ENCODE data around the gene RRM2.

The RRM2 gene

DNA sequence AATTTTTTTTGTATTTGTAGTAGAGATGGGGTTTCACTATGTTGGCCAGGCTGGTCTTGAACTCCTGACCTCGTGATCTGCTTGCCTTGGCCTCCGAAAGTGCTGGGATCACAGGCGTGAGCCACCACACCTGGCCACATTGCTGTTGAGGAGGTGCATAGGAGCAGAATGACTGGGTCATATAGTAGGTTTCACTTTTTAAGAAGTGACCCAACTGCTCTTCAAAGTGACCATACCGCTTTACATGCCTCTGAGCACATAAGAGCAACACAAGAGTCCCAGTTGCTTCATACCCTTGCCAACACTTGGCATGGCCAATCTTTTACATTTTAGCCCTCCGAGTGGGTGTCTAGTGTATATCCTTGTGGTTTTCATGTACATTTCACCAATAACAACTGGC lies 28.9 kb downstream of the RRM2 start:
- DNase-seq (ENCODE audit: low read depth in 2 of 2) = no peak

DNA sequence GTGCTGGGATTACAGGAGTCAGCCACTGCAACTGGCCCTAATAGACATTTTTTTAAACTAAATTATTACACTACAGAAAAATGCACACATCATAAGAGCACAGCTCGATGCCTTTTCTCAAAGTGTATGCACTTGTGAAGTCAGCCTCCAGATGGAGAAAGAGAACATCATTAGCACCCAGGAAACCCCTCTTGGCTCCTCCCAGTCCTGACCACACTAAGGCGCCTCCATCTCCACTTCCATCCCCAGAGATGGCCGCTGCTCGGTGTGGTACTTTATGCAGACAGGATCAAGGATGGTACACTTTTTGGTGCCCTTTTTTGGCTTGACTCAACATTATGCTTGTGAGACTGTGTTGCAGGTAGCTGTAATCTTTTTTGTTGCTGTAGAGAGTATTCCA lies 34.8 kb downstream of the RRM2 start:
- no peak for DNase-seq (ENCODE audit: low read depth in 2 of 2)

DNA sequence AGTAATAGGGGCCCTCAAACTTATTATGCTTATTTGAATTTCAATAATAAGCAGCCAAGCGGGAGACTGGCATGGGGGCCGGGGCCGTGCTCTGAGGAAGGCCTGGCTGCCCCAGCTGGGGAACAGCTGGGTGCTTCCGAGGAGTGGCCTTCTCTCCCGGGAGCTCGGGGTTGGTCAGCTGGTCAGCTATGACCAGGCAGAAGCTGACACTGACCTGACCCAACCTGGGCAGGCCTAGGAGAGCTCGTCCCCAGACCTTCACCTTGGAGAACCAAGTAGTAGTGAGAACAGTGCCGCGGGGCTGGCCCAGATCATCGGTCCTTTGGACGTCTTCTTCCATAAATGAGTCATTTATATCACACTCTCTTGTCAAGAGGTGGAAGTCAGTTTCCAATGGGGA lies 36.1 kb downstream of the RRM2 start:
- no peak for DNase-seq (ENCODE audit: low read depth in 2 of 2)

DNA sequence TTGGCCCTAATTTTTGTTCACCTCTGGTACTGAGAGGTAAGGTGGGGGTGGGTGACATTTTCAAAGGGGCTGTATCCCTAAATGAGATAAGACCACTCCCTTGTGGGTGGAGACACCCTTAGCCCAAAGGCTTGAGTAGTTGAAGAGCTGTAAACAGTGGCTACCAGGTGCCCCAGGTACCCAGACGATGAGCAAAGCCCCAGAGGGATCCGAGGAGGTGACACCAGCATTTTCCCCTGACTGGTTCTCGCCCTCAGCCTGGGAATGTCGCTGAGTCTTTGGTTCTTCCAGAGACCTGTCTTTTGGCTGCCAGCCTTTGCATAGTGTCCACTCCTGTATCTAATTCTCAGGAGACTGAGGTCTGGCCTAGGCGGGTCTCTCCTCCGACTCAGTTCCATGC lies 36.5 kb downstream of the RRM2 start:
- DNase-seq (ENCODE audit: low read depth in 2 of 2) = no peak

DNA sequence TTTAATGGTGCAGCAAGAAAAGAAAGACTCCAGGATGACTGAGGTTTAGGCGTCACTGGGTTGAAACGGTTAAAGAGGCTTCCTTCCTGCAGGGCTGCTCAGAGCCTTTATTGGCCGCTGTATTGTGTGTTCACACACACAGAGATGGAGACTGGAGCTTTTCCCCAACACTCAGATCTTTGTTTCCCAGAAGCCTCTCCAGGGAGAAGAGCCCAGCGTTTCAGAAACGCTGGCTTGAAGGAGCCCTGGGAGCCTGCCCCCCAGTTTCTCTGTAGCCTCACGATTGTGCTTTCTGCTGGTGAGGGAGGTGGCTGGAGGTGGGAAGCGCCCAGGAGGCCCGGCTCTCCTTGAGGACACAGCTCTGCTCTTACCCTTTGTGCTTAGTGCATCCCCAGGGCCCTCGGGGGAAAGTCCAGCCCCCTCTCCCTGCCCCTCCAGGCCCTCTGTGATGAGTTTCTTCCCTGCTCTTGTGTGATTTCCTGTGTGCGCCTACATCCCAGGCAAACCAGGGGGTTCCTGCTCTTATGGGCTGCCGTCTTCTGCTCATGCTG lies 37.1 kb downstream of the RRM2 start:
- DNase-seq (ENCODE audit: low read depth in 2 of 2) = no peak

DNA sequence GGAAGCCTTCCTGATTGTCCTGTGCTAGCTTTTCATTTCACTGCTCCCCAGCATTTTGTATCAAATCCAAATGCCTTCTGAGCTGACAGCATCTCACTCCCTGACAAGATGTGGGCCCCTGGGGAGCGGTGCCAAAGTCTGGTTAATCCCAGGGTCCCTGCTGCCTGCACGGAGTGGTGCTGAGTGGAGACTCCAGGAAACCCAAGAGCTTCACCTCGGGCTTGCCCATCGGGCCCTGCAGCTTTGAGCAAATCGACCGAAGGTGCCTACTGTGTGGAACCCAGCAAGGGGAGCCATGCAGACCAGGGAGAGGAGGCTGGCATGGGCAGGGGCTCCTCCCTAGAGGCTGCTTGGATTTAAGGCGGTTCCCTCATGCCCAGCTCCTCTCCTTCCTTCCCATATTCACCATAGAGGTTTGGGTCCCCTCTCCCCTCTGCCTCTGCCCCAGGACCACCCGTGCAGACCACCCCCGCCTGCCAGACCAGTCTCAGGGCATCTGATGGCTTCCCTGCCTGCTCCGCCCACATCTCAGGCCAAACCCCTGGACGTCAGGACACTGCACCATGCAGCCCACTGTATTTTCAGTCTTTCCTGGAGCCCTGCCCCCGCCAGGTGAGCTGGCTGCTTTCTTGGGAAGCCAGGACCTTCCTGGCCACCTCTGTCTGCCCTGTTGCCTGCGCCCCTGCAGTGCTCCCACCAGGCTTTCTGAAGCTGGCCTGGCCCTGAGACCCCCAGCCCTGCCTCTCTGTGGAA lies 37.8 kb downstream of the RRM2 start:
- no peak for DNase-seq (ENCODE audit: low read depth in 2 of 2)

DNA sequence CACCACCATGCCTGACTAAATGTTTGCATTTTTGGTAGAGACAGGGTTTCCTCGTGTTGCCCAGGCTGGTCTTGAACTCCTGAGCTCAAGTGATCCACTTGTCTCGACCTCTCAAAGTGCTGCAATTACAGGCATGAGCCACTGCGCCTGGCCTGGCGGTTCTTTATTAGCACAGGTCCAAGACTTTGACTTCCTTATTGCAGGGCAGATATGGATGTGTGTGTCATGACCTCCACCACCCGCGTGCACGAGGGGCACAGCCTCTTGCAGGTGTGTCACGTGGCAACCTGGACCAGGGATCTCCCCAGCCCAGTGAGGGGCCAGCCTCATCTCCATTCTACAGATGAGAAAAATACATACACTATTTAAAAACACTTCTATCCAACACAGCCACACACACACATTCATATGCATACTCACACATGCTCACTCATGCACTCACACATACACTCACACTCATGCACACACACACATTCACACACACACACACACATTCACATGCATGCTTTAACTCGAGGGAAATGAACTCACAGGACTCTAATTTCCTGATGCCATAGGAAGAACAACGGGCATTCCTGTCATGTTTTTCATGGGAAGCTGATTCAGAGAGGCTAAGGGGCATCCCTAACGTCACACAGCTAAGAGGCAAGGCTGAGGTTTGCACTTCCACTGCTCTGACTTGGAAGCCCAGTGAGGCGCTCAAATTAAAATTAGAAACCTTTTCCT lies 38.8 kb downstream of the RRM2 start:
- no peak for DNase-seq (ENCODE audit: low read depth in 2 of 2)

DNA sequence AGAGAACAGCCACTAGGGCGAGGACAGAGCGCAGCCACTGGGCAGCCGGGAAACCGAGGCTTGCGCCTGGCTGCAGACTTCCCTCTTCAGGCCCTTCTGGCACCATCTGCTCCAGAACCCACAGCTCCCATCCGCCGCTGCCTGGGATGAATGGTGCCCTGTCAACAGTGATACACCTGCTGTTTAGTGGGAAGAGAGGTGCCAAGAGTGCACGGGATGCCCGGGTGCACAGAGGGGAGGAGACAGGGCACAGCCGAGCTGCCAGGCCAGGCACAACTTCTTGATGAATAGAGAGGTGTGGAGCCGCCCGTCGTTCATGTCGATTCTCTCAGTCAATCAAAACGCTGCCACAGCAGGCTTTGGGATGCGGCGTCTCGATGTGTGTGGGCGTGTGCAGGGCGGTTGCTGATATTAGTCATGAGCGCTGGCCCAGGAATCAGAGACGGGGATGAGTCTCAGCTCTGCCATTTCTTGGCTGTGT lies 39.5 kb downstream of the RRM2 start:
- DNase-seq (ENCODE audit: low read depth in 2 of 2) = no peak

DNA sequence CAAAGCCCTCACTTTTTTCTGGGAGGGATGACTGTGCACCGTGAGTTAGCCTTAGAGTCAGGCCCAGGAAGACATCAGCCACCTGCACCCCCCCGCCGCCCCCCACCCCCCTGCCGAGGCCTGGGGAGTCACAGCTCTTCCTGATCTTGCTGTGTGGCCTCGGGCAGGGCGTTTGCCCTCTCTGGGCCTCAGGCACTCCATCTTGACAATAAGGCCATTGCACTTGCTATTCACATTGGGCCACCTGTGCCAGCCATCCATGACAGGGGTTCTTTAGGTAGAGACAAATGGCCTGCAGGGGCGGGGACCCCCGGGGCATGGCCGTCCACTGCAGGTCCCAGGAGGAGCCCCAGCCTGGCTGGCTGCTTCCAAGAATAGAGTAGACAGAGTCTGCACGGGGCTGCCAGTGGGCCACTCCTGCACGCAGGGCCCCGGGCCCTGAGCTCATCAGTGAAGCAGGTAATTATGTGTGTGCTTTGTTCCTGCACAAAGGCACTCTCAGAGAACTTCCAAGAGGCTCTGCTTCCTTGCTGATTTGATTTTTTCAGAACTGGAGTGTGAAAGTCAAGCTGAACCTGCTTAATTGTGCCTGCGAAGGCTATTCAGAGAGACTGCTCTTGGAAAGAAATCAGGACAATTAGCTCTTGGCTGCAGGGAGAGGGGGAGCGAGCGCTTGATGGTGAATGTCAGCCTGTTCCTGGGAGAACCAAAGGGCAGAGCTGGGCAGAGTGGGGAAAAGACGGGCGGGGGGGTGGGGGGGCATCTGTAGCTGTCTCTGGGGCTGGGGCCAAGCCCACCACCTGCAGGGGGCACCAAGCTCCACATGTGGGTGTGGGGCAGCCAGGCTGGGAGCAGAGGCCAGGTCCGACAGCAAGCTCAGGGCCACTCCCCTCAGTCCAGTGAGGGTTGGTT lies 40.3 kb downstream of the RRM2 start:
- DNase-seq (ENCODE audit: low read depth in 2 of 2) = no peak

DNA sequence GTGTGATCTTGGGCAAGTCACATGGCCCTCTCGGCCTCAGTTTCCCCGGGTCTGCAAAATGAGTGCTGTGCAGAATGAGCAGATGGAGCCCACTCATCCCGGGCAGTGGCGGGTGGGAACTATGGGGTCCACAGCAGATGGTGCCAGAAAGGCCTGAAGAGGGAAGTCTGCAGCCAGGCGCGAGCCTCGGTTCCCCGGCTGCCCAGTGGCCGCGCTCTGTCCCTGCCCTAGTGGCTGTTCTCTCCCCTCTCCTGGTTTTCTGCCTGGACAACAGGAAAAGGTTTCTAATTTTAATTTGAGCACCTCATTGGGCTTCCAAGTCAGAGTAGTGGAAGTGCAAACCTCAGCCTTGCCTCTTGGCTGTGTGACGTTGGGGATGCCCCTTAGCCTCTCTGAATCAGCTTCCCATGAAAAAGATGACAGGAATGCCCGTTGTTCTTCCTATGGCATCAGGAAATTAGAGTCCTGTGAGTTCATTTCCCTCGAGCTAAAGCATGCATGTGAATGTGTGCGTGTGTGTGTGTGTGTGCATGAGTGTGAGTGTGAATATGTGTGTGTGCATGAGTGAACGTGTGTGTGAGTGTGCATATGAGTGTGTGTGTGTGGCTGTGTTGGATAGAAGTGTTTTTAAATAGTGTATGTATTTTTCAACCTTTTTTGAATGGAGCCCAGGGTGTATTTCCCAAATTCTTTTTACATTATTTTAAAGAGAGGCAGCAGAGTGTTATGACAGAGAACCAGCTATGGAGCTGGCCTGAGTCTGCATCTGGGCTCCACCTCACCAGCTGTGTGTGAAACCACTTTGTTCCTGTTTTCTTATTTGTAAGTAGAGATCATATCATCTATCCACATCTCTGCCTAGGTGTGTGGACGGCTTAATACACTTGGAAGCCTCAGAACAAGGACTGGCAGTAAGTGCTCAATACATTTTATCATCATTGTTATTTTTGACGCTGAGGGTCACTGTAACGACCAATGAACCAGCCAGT lies 41.3 kb downstream of the RRM2 start:
- DNase-seq (ENCODE audit: low read depth in 2 of 2) = no peak

DNA sequence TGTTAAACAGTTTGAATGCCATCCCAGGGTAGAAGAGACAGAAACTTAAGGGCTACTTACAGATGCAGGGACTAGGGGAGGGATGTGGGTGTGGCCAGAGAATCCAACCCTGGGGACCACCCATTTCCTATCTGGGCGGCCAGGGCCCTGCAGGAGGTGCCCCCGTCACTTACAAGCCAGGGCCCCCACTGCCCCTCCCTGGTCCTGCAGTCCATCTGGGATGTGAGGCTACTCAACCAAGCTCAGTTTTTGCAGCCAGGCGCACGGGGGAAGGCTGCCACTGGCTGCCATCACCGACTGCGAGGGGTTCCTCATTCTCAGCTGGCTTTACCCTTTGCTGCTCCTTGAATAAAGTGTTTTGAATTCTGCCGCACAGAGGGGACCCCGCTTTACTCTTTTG lies 42.1 kb downstream of the RRM2 start:
- no peak for DNase-seq (ENCODE audit: low read depth in 2 of 2)

DNA sequence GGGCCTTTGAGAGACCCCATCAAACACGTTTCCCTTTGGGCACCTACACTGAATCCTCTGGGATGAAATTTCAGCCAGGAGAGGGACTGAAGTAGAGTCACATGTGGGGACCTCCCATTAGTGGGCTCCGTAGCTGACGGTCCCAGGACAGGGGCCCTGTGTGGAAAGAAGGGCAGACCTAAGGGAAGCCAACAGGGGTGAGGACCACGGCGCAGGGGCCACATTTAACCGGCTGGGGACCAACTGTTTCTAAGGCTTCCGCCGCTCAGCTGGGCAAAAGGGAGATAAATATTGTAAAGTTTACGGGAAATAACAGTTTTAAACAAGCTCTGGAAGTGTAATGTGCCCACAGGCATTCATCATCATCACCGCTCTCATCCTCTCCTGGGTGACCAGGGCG lies 42.7 kb downstream of the RRM2 start:
- no peak for DNase-seq (ENCODE audit: low read depth in 2 of 2)

DNA sequence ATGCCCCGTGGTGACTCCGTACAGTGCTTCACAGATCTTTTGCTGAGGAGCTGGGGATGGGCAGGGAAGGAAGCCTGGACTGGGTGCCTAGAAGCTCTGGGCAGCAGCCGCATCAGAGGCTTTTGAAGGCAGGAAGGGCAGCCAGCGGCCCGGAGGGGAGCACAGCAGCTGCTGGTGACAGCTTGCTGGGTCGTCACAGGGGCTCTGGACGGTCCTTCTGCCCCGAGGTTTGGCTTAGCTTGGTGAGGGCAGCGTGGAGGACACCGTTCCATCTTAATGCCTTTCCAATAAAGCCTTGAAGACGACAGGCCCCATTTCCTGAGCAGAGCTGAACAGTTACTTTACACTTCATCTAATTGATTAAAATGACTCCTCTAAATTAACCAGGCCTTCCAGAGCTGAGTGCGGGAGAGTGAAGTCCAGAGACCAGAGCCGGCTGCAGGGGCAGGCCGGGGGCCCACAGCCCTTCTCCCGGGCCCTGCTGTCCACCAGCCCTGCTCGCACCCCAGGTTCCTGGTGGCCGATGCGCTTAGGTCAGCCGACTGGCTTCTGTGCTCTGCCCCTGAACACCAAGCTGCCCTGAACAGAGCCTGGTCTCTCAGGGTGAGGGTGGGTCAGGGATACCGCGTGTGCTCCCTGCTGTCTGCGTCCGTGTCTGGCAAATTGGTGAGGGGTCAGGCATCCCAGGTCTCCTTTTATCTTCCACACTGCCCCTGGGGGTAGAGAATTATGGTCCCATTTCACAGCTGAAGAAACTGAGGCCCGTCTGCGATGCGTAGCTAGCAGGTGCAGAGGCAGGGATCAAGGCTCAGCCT lies 43.5 kb downstream of the RRM2 start:
- DNase-seq (ENCODE audit: low read depth in 2 of 2) = no peak

DNA sequence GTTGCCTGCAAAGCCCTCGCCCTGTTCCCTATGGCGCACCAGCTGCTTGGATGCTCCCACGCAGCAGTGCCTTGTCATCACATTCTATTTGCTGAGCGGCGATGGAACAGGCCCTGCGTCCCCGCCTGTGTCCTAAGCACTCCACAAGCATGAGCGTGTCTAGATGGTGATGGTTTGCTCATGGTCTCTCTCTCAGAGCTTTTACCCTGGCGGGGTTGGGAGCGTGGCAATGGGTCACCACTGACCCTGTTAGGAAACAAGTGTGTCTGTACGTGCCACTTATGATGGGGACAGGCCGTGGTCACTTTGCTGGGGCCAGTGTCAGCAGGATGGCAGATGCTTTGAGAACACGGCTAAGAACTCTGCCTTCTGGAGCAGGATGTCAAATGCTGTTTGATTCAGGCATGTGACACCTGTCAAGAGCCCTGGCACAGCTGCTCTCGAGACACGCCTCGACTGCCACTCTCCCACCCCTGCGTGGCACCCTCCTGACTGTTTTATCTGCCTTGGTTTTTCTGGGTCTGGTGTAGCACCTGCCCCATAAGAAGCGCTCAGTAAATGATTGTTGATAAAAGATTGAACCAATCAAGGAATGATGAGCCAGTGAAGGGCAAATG lies 44.2 kb downstream of the RRM2 start:
- no peak for DNase-seq (ENCODE audit: low read depth in 2 of 2)

DNA sequence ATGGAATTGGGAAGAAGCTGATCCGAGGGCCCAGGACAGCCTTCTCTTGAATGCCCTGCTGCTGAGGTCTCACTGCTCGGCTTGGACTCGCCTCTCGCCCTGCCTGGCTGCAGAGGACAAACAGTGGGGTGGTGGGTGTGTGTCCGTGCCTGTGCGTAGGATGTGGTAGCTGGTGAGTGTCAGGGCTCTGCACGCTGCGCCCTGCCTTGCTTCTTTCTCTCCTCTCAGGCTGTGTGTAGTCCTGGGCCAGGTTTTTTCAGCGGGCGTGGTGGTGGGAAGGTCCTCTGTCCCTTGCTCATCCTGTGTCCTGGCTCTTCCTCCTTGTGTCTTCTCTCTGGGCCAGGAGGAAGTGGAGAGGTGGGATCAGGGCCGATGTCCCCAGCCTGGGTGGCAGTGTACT lies 44.8 kb downstream of the RRM2 start:
- no peak for DNase-seq (ENCODE audit: low read depth in 2 of 2)

DNA sequence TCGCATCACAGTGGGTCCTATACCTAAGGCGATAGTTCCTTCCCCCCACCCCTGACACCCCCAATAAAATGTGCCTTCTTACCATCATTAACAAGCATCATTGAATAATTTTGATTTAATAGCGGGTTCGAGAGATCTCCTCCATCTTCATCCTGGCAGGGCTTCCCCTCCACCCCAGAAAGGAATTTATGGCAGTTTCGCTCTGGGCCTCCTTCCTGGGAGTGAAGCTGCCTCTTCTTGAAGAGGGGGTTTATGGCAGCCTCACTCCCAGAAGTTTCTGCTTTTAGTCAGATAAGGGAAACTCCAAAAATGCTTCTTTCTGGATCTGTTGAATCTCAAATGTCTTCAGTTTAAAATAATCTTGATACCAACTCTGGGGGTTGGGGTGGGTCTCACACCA lies 45.7 kb downstream of the RRM2 start:
- no peak for DNase-seq (ENCODE audit: low read depth in 2 of 2)

DNA sequence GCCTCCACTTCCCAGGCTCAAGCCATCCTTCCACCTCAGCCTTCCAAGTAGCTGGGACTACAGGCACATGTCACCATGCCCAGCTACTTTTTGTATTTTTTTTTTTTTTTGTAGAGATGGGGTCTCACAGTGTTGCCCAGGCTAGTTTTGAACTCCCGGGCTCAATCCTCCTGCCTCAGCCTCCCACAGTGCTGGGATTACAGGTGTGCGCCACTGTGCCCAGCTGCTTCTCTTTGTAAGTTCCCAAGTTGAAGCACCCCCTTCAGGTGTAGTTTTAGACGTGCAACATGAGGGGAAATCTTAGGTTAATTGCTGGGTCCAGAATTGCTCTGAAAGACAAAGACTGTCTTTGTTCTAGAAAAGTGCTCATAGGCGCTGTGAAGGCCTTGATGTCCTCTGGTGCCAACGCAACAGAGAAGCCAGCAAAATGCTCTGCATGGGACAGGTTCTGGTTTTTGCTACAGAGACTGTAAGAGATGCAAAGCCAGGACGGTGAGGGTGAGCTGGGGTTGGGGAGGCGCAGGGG lies 46.6 kb downstream of the RRM2 start:
- DNase-seq (ENCODE audit: low read depth in 2 of 2) = no peak

DNA sequence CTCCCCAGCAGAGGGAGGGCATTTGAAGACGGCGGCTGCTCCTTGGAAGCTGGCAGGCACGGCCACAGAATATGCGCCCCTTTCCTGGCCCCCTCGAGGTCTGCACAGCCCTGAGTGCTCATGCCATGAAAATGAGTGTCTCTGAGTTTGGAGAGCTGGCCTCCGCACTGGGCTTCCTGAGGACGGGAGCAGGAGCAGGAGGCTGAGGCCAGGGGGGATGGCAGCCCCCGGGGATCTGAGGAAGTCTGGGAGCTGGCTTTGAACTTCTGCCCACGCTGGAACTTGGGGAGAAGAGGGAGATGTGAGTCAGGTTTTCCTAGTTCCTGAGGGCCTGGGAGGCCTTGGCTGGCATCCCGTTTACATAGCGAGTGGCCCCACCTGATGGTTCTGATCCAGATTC lies 47.0 kb downstream of the RRM2 start:
- no peak for DNase-seq (ENCODE audit: low read depth in 2 of 2)

DNA sequence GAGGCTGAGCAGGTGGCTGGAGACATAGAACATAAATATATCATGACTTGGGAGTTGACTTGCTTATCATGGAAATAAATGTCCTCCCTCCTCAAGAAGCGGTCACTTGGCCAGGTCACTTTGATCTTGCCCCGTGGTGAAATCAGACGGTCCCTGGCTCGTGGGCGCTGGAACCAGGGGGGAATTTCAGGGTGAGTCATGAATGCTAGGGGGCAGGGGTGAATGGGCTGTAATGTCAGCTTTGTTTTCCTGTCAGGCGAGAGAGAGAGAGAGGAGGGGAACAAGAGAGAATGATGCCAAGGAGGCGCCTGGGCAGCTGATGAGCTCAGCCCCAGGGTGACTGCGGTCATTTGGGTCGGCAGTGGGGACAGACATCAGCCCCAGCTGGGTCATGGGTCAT lies 47.7 kb downstream of the RRM2 start:
- no peak for DNase-seq (ENCODE audit: low read depth in 2 of 2)

Measured in stimulated activated CD4-positive, alpha-beta T cell treated with anti-CD3 and anti-CD28 coated beads, Interleukin-1b, Interleukin-23, amount 100 ng/mL, for 1 hour (primary cell).